Mesendoderm (in vitro differentiated cells): ENCODE results near the gene ABTB2.

Source experiments
- DNase-seq: peaks from one replicate; pipeline ENCODE4 v3.0.0; 2013
- H2AK5ac ChIP-seq: 2 replicates; pipeline ENCODE4 v1.6.1; 2013; ENCODE audit warnings: low read length, inconsistent platforms
- H2BK120ac ChIP-seq: 2 replicates; pipeline ENCODE4 v1.6.1; 2013; ENCODE audit warnings: low read depth, mild to moderate bottlenecking, low read length, moderate library complexity, mixed read lengths
- H2BK15ac ChIP-seq: replicated peaks from 2 replicates; pipeline ENCODE4 v1.6.1; 2013; ENCODE audit warnings: low read depth, mild to moderate bottlenecking, moderate library complexity
- H2BK5ac ChIP-seq: 2 replicates; pipeline ENCODE4 v1.6.1; 2013; ENCODE audit warnings: low read length, inconsistent platforms
- H3K18ac ChIP-seq: 2 replicates; pipeline ENCODE4 v1.6.1; 2013; ENCODE audit warnings: mild to moderate bottlenecking, low read length, mixed read lengths
- H3K23ac ChIP-seq: one replicate; pipeline ENCODE4 v1.6.1; 2013; ENCODE audit warnings: low read length
- H3K27ac ChIP-seq: 2 replicates; pipeline ENCODE4 v1.5.1; 2013; ENCODE audit warnings: low read depth, mild to moderate bottlenecking, inconsistent platforms, low read length, moderate library complexity
- H3K27me3 ChIP-seq: 2 replicates; pipeline ENCODE4 v1.6.1; 2013; ENCODE audit warnings: low read length, control low read depth, mild to moderate bottlenecking, inconsistent platforms; ENCODE audit not compliant: insufficient read depth, poor library complexity
- H3K36me3 ChIP-seq: 2 replicates; pipeline ENCODE4 v1.6.1; 2013; ENCODE audit warnings: low read length, inconsistent platforms; ENCODE audit not compliant: control insufficient read depth, insufficient read depth
- H3K4ac ChIP-seq: one replicate; pipeline ENCODE4 v1.6.1; 2013; ENCODE audit warnings: low read depth, mild to moderate bottlenecking, low read length, moderate library complexity
- H3K4me1 ChIP-seq: 2 replicates; pipeline ENCODE4 v1.6.1; 2013; ENCODE audit warnings: low read depth, low read length, inconsistent platforms; ENCODE audit not compliant: control insufficient read depth
- H3K4me2 ChIP-seq: 2 replicates; pipeline ENCODE4 v1.6.1; 2013; ENCODE audit warnings: low read length
- H3K4me3 ChIP-seq: 2 replicates; pipeline ENCODE4 v1.5.1; 2013; ENCODE audit warnings: mild to moderate bottlenecking, low read length
- H3K56ac ChIP-seq: one replicate; pipeline ENCODE4 v1.6.1; 2013; ENCODE audit warnings: low read length
- H3K79me1 ChIP-seq: 2 replicates; pipeline ENCODE4 v1.6.1; 2013; ENCODE audit warnings: low read length, inconsistent platforms
- H3K79me2 ChIP-seq: 2 replicates; pipeline ENCODE4 v1.6.1; 2013; ENCODE audit warnings: mild to moderate bottlenecking, low read length; ENCODE audit not compliant: control insufficient read depth, insufficient read depth
- H3K9ac ChIP-seq: 2 replicates; pipeline ENCODE4 v1.6.1; 2013; ENCODE audit warnings: low read length, inconsistent platforms
- H4K5ac ChIP-seq: one replicate; pipeline ENCODE4 v1.6.1; 2013; ENCODE audit warnings: low read length
- H4K8ac ChIP-seq: one replicate; pipeline ENCODE4 v1.6.1; 2013; ENCODE audit warnings: low read depth, mild to moderate bottlenecking, control low read depth, low read length, moderate library complexity
- WGBS: extraction: QIAGEN DNeasy Blood & Tissue Kit; methylation state at CpG from one replicate; pipeline ENCODE4 v1.1.7; 2013; ENCODE audit warnings: low lambda C conversion rate, missing lambda C conversion rate; ENCODE audit not compliant: insufficient coverage; ENCODE audit errors: extremely low coverage; 5-methylcytosine and 5-hydroxymethylcytosine counted together

ABTB2 gene

DNA sequence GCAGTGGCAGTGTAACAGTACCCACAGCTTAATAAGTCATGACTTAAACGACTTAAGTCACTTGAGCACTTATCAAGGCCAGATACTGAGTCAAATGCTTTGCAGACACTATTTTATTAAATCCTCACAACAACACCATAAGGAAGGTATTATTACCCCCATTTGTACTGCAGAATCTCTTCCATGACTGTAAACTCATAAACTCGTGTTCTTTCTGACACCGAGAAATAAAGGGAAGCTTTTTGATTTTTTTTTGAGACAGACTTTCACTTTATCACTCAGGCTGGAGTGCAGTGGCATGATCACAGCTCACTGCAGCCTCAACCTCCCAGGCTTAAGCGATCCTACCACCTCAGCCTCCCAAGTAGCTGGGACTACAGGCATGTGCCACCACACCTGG, 103.8 kb downstream of the ABTB2 start:
- Histone ChIP-seq H3K79me2 (no peaks in the 10 kb centered on the region), H3K4ac (no peak overlapping the region)
- WGBS: no CpG with 5 or more reads among the region's 4 CpGs

DNA sequence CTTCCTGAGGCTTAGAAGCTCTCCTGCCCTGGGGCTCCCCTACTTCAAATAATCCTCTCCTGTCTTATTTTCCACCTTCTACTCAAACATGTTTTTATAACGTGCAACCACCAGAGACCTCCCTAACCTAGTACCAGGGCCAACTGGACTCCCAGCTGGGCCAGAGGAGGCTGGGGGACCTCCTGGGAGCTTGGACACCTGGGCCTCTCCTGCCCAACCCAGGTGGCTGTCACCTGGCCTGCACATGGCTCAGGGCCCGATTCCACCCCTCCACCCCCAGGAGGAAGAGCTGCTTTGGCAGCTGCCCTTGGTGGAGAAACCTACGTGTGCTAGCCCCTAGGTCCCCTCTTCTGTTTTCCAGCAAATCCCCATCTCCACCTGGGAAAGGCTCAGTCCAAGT, 105.2 kb downstream of the ABTB2 start:
- Histone ChIP-seq H2BK120ac (no peak overlapping the region), H3K79me2 (no peaks in the 10 kb centered on the region), H3K27me3 (no peaks in the 10 kb centered on the region), H3K79me1 (no peaks in the 10 kb centered on the region), H3K23ac (no peak overlapping the region), H3K18ac (no peak overlapping the region), H3K4me1 (no peaks in the 10 kb centered on the region), H2AK5ac (no peak overlapping the region), H2BK15ac (no peak overlapping the region), H3K9ac (no peak overlapping the region), H3K4me2 (no peak overlapping the region), H3K56ac (no peak overlapping the region), H2BK5ac (no peak overlapping the region), H3K36me3 (no peaks in the 10 kb centered on the region), H4K8ac (no peak overlapping the region), H3K4me3 (no peak overlapping the region), H3K27ac (no peak overlapping the region), H4K5ac (no peak overlapping the region), H3K4ac (no peak overlapping the region)
- no peak for DNase-seq
- no CpG with 5 or more reads among the region's 3 CpGs for WGBS

More for the DNA sequence above, 103.8 kb downstream of the ABTB2 start:
- Histone ChIP-seq H3K27ac (no peak overlapping the region), H3K4me1 (no peaks in the 10 kb centered on the region), H2AK5ac (no peak overlapping the region), H4K5ac (no peak overlapping the region), H3K27me3 (no peaks in the 10 kb centered on the region), H3K36me3 (no peaks in the 10 kb centered on the region), H2BK5ac (no peak overlapping the region), H3K23ac (no peak overlapping the region), H3K79me1 (no peaks in the 10 kb centered on the region), H2BK120ac (no peak overlapping the region), H3K4me2 (no peak overlapping the region), H3K4me3 (no peak overlapping the region), H4K8ac (no peak overlapping the region), H3K18ac (no peak overlapping the region), H2BK15ac (no peak overlapping the region), H3K9ac (no peak overlapping the region), H3K56ac (no peak overlapping the region)
- no peak for DNase-seq

DNA sequence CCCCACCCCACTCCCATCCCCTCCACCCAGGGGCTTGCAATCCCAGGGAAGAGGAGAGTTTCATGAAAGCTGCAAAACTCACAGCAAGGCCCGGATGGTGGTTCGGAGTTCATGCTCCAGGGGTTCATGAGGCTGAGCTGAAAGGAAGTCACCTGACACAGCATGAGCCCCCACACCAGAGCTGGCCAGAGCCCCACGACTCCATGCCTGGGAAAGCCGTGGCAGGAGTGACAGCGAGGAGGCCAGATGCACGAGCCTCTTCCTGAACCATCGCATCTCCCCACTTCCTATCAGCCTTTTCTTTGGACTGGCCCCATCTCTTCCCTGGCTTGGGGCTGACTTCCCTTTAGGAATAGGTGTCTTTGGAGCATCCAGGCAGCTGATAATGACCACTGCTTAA, 105.8 kb downstream of the ABTB2 start:
- Histone ChIP-seq H3K18ac (no peak overlapping the region), H3K9ac (no peak overlapping the region), H3K4me1 (no peaks in the 10 kb centered on the region), H3K56ac (no peak overlapping the region), H2BK15ac (no peak overlapping the region), H2BK5ac (no peak overlapping the region), H3K27ac (no peak overlapping the region), H2BK120ac (no peak overlapping the region), H3K4me2 (no peak overlapping the region), H3K36me3 (no peaks in the 10 kb centered on the region), H3K4me3 (no peak overlapping the region), H4K5ac (no peak overlapping the region), H3K27me3 (no peaks in the 10 kb centered on the region), H3K79me1 (no peaks in the 10 kb centered on the region), H3K4ac (no peak overlapping the region), H3K23ac (no peak overlapping the region), H3K79me2 (no peaks in the 10 kb centered on the region), H4K8ac (no peak overlapping the region), H2AK5ac (no peak overlapping the region)
- no peak for DNase-seq
- WGBS: no CpG with 5 or more reads among the region's 7 CpGs

DNA sequence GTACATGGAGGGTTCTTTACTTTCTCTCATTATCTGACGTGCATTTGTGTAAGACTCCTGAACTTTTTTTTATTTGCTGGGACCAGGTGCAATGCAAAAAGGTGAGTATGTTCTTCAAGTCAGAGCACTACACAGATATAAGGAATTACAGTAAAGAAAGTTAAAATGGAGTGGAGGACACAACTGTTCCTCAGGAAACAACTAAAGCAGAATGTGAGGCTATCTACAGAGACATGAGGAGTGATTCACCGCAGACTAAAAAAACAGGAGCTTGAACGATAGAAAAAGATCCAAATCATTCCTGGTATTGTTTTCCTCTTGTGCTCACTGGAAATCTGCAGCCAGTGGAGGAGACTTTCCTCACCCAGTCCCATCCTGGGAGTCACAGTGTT, 106.2 kb downstream of the ABTB2 start:
- no CpG with 5 or more reads among the region's 3 CpGs for WGBS
- DNase-seq: no peak
- no peak overlapping the region for H3K56ac ChIP-seq
- H3K79me1 ChIP-seq: no peaks in the 10 kb centered on the region
- no peak overlapping the region for H2BK120ac ChIP-seq
- H2BK15ac ChIP-seq: no peak overlapping the region
- no peak overlapping the region for H2AK5ac ChIP-seq
- no peak overlapping the region for H3K23ac ChIP-seq
- H3K4me2 ChIP-seq: no peak overlapping the region
- no peaks in the 10 kb centered on the region for H3K36me3 ChIP-seq
- no peaks in the 10 kb centered on the region for H3K4me1 ChIP-seq
- no peak overlapping the region for H3K18ac ChIP-seq
- no peak overlapping the region for H3K27ac ChIP-seq
- no peaks in the 10 kb centered on the region for H3K27me3 ChIP-seq
- no peak overlapping the region for H3K9ac ChIP-seq
- H4K8ac ChIP-seq: no peak overlapping the region
- H4K5ac ChIP-seq: no peak overlapping the region
- no peak overlapping the region for H3K4me3 ChIP-seq
- no peaks in the 10 kb centered on the region for H3K79me2 ChIP-seq
- no peak overlapping the region for H2BK5ac ChIP-seq
- no peak overlapping the region for H3K4ac ChIP-seq

DNA sequence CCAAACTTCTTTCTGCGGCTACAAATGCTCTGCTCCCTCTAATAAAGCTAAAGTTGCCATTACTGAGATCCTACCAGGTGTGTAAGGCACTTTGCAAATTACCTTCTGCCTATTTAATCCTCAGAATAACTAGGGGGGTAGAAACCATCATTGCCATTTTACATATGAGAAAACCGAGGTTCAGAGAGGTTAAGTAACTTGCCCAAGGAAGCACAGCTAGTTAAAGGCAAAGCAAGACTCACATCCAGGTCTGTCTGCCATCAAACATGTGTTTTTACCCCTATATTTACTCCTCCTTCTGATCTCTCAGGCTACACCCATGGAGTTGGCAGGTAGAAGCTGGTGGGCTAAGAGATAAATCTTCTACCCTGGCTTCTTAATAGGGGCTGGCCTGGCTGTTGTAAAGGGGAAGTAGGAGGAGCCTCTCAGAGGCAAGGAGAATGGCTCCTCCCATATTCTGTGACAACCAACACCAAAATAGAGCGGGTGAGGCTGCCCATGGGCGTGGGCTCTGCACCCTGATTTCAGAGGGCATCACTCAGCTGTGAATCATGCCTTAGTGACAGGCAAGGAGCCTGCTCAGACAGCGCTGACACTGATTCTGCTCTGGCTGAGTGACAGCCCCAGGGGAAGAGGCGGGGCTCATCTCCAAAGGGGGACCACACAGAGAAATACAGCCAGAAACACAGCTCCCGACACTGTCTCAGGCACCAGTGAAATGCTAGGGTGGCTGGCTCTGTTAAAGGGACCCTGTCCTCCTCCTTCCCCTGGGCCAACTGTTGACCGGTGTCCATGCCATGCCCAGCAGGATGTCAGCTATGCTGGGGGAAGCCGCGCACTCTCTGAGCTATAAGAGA, 106.8 kb downstream of the ABTB2 start:
- no peaks in the 10 kb centered on the region for H3K79me1 ChIP-seq
- no peak overlapping the region for H4K8ac ChIP-seq
- no peak overlapping the region for H2BK5ac ChIP-seq
- H3K79me2 ChIP-seq: no peaks in the 10 kb centered on the region
- H3K9ac ChIP-seq: no peak overlapping the region
- H4K5ac ChIP-seq: no peak overlapping the region
- H3K56ac ChIP-seq: no peak overlapping the region
- H3K36me3 ChIP-seq: no peaks in the 10 kb centered on the region
- no peak overlapping the region for H3K4ac ChIP-seq
- peak overlapping the region; percentile 28 for H3K4me2 ChIP-seq
- no peak overlapping the region for H3K23ac ChIP-seq
- WGBS: no CpG with 5 or more reads among the region's 10 CpGs
- H3K4me3 ChIP-seq: no peak overlapping the region
- H3K27ac ChIP-seq: no peak overlapping the region
- H2BK15ac ChIP-seq: no peak overlapping the region
- no peak overlapping the region for H3K18ac ChIP-seq
- H3K4me1 ChIP-seq: no peaks in the 10 kb centered on the region
- H2BK120ac ChIP-seq: no peak overlapping the region
- no peaks in the 10 kb centered on the region for H3K27me3 ChIP-seq
- DNase-seq: peak; percentile 33
- no peak overlapping the region for H2AK5ac ChIP-seq

DNA sequence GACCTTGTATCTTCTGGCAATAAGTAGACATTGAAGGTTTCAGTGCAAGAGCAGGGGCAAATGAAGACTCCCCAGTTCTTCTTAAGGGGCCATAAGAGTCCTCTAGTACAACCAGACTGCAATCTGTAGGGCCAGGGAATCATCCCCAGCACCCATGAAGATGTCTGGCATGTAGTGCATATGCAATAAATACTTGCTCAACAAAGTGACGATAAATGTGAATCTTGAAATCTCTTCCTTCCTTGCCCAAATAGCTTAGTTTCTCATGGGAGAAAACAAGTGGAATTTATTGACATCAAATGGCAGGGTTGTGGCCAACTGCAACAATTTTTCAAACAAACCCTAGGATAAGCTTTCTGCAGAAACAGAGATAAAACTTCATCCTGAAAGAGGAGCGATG, 107.6 kb downstream of the ABTB2 start:
- no peak overlapping the region for H3K4ac ChIP-seq
- H4K8ac ChIP-seq: no peak overlapping the region
- no peaks in the 10 kb centered on the region for H3K4me1 ChIP-seq
- H2AK5ac ChIP-seq: no peak overlapping the region
- H2BK15ac ChIP-seq: no peak overlapping the region
- no peaks in the 10 kb centered on the region for H3K79me1 ChIP-seq
- no peak overlapping the region for H3K56ac ChIP-seq
- no peak overlapping the region for H3K9ac ChIP-seq
- H3K23ac ChIP-seq: no peak overlapping the region
- H4K5ac ChIP-seq: no peak overlapping the region
- WGBS: no CpG with 5 or more reads among the region's 2 CpGs
- no peak overlapping the region for H3K4me2 ChIP-seq
- no peak overlapping the region for H3K4me3 ChIP-seq
- no peak overlapping the region for H2BK120ac ChIP-seq
- no peak overlapping the region for H3K27ac ChIP-seq
- DNase-seq: no peak
- no peaks in the 10 kb centered on the region for H3K27me3 ChIP-seq
- no peaks in the 10 kb centered on the region for H3K36me3 ChIP-seq
- H3K18ac ChIP-seq: no peak overlapping the region
- no peak overlapping the region for H2BK5ac ChIP-seq
- no peaks in the 10 kb centered on the region for H3K79me2 ChIP-seq
